Ascending aorta (tissue), 2 donors: ENCODE data around the gene TYMP. TPM values are rescaled to one million over a fixed set of nuclear protein-coding genes. Genes with fewer than 3 reads are reported as not detected.

Source experiments
- DNase-seq, 2 donors: peaks; one replicate each; pipeline ENCODE4 v3.0.0-alpha.2; 2019; ENCODE audit warnings: low spot score in 2 of 2
- H3K27ac ChIP-seq, 2 donors: fragments of 200-600 bp; sonication (generic); one replicate each; pipeline ENCODE4 v1.5.1; 2016 to 2017; ENCODE audit warnings: mild to moderate bottlenecking in 1 of 2
- H3K27me3 ChIP-seq: fragments of 200-600 bp; sonication (generic); one replicate; pipeline ENCODE4 v1.5.1; 2017
- H3K36me3 ChIP-seq, 2 donors: fragments of 200-600 bp; sonication (generic); one replicate each; pipeline ENCODE4 v1.5.1; 2016
- H3K4me1 ChIP-seq, 2 donors: fragments of 200-600 bp; sonication (generic); one replicate each; pipeline ENCODE4 v1.5.1; 2016 to 2017; ENCODE audit warnings: mild to moderate bottlenecking in 1 of 2
- H3K4me3 ChIP-seq, 2 donors: fragments of 200-600 bp; sonication (generic); one replicate each; pipeline ENCODE4 v1.5.1; 2016 to 2017; ENCODE audit warnings: mild to moderate bottlenecking in 1 of 2
- H3K9me3 ChIP-seq, 2 donors: fragments of 200-600 bp; sonication (generic); one replicate each; pipeline ENCODE4 v1.5.1; 2016
- intact Hi-C: fragments of 100-400 bp; cut with DNase I; formaldehyde crosslinking; loops from one replicate; pipeline ENCODE4 v1.15.1; 2023
- total RNA-seq: library from RNA; depleted of rRNA; stranded (reverse); fragments of >200 nt; gene quantifications from one replicate; pipeline ENCODE4 v1.1.0, GENCODE V29; 2016
- TF ChIP-seq, protein P1 (sequence below), 3 experiments: fragments of 200-600 bp in 2 of 3; fragments of 450-650 bp in 1 of 3; sonication (generic) in 2 of 3; IDR thresholded peaks; one replicate each; pipeline ENCODE4 v1.5.1; 2016 to 2019; ENCODE audit warnings: antibody characterized with exemption in 3 of 3, mild to moderate bottlenecking in 1 of 3, moderate library complexity in 1 of 3

The TYMP gene
- total RNA-seq, 1 donor from 2014 or later = 150 TPM

DNA sequence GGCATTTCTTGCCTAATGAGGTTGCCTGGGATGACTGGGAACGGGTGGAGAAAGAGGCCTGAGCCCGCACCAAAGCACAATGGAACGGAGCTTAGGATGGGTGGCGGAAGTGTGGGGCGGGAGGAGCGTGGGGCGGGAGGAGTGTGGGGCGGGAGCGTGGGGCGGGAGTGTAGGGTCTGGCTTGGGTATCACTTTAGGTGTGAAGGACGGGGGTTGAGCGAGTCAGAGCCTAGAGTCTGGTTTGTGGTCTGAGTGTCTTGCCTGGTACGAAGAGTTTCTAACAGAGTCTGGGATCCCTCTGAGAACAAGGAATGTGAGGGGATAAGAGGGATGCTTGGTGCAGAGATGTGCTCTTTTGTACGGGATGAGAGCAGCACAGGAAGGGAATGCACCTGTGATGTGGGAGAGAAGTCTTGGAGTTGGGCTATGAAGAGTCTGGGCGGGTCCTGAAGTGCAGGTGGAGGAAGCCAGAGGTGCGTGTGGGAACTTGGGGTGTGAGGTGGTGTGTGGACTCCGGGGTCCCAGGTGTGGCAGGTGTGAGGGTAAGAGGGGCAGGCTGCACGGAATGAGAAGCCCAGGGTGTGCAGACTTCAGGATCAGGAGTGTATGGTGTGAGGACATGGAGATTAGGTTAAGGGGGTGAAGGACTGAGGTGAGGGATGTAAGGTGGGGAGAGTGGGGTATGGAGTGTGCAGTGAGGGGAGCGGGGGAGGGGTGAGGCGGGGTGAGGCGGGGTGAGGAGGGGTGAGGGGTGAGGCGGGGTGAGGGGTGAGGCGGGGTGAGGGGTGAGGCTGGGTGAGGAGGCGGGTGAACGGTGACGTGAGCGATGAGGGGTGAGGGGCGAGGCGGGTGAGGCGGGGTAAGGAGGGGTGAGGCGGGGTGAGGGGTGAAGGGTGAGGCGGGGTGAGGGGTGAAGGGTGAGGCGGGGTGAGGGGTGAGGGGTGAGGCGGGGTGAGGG, 31.9 kb upstream of the TYMP start:
- intact Hi-C loops = loop anchor here (1.0 to 5.0 kb wide), 3 partner anchors 21 to 54 kb away; partner anchors contain the start of genes CHKB, LMF2 and NCAPH2
- no peak for DNase-seq

DNA sequence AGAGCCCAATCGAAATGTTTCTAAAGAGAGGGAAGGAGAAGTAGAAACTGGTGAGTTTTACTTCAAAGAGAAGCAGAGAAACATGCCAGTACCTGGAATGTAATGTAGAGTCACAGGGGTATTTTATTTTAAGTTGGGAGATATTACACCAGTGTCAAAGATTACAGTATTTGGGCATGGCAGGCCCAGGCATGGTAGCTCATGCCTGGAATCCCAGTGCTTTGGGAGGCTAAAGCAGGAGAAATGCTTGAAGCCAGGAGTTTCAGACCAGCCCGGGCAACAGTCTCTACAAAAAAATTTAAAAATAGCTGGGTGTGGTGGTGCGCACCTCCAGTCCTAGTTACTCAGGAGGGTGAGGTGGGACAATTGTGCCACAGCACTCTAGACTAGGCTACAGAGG, 30.2 kb upstream of the TYMP start:
- TF ChIP-seq, protein P1, sequence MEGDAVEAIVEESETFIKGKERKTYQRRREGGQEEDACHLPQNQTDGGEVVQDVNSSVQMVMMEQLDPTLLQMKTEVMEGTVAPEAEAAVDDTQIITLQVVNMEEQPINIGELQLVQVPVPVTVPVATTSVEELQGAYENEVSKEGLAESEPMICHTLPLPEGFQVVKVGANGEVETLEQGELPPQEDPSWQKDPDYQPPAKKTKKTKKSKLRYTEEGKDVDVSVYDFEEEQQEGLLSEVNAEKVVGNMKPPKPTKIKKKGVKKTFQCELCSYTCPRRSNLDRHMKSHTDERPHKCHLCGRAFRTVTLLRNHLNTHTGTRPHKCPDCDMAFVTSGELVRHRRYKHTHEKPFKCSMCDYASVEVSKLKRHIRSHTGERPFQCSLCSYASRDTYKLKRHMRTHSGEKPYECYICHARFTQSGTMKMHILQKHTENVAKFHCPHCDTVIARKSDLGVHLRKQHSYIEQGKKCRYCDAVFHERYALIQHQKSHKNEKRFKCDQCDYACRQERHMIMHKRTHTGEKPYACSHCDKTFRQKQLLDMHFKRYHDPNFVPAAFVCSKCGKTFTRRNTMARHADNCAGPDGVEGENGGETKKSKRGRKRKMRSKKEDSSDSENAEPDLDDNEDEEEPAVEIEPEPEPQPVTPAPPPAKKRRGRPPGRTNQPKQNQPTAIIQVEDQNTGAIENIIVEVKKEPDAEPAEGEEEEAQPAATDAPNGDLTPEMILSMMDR (IDR thresholded peaks at IDR 0.05) = no peak
- no peaks in the 10 kb centered on the region for H3K36me3 ChIP-seq
- no peaks in the 10 kb centered on the region for H3K9me3 ChIP-seq
- no peak for DNase-seq
- H3K27me3 ChIP-seq = no peaks in the 10 kb centered on the region
- H3K4me3 ChIP-seq = no peak overlapping the region
- no peak overlapping the region for H3K27ac ChIP-seq
- intact Hi-C loops = loop anchor here (5.0 kb wide), 1 partner anchor 53 kb away; the partner anchor contains the start of genes LMF2 and NCAPH2
- peaks cover 0 to 8% of the 10 kb centered on the region in 2 donors for H3K4me1 ChIP-seq

More for the DNA sequence above, 31.9 kb upstream of the TYMP start:
- no peaks in the 10 kb centered on the region for H3K36me3 ChIP-seq
- peaks cover 0 to 8% of the 10 kb centered on the region in 2 donors for H3K4me1 ChIP-seq
- TF ChIP-seq, protein P1 (IDR thresholded peaks at IDR 0.05) = no peak
- no peaks in the 10 kb centered on the region for H3K9me3 ChIP-seq
- no peak overlapping the region for H3K4me3 ChIP-seq
- H3K27me3 ChIP-seq = no peaks in the 10 kb centered on the region
- H3K27ac ChIP-seq = no peak overlapping the region

GRCh38 chr22:50556703-50557102, 26.9 kb upstream of the TYMP start:
- H3K9me3 ChIP-seq = no peaks in the 10 kb centered on the region
- no peak for DNase-seq
- no peak overlapping the region for H3K27ac ChIP-seq
- H3K27me3 ChIP-seq = no peaks in the 10 kb centered on the region
- intact Hi-C loops = no loop called here
- TF ChIP-seq, protein P1 (IDR thresholded peaks at IDR 0.05) = no peak
- H3K4me3 ChIP-seq = no peak overlapping the region
- no peaks in the 10 kb centered on the region for H3K4me1 ChIP-seq
- no peaks in the 10 kb centered on the region for H3K36me3 ChIP-seq

GRCh38 chr22:50553310-50553709, 23.5 kb upstream of the TYMP start:
- Histone ChIP-seq H3K4me3 (no peak overlapping the region), H3K9me3 (no peaks in the 10 kb centered on the region), H3K27ac (no peak overlapping the region), H3K4me1 (peaks cover 5 to 7% of the 10 kb centered on the region in 2 donors), H3K36me3 (no peaks in the 10 kb centered on the region), H3K27me3 (peaks cover 12% of the 10 kb centered on the region)
- intact Hi-C loops = no loop called here
- TF ChIP-seq, protein P1 (IDR thresholded peaks at IDR 0.05) = no peak
- DNase-seq = no peak

- H3K4me3 ChIP-seq = no peak overlapping the region
- TF ChIP-seq, protein P1 (IDR thresholded peaks at IDR 0.05) = no peak
- H3K27ac ChIP-seq = no peak overlapping the region
- no peaks in the 10 kb centered on the region for H3K9me3 ChIP-seq
- intact Hi-C loops = no loop called here
- H3K27me3 ChIP-seq = peaks cover 19% of the 10 kb centered on the region
- DNase-seq = no peak
- peaks cover 5 to 7% of the 10 kb centered on the region in 2 donors for H3K4me1 ChIP-seq
- no peaks in the 10 kb centered on the region for H3K36me3 ChIP-seq
Observed at GRCh38 chr22:50551160-50551752, 21.4 kb upstream of the TYMP start.
